ENCODE results near the gene MARCHF10.
"Not testable (repeated sequence)": the region's sequence is repeated elsewhere in the genome, so short reads cannot be mapped to it uniquely, and the experiment has no call there.

MARCHF10 gene

GRCh38 chr17:62848334-62848733, 40.2 kb upstream of the MARCHF10 start:
- in situ Hi-C loops (cut with MboI; ENCODE audit: low sequenced_read_pairs, unreplicated experiment) = no loop called here
- no peak for TF ChIP-seq CTCF (IDR thresholded peaks at IDR 0.05; ENCODE audit: borderline replicate concordance, control extremely low read depth, extremely low read depth, insufficient read depth, missing control alignments)
- no peak for DNase-seq (ENCODE audit: low spot score)

- no peak for DNase-seq (ENCODE audit: low spot score)
- no peak for TF ChIP-seq CTCF (IDR thresholded peaks at IDR 0.05; ENCODE audit: borderline replicate concordance, control extremely low read depth, extremely low read depth, insufficient read depth, missing control alignments)
- in situ Hi-C loops (cut with MboI; ENCODE audit: low sequenced_read_pairs, unreplicated experiment) = no loop called here
These were observed 39.3 kb upstream of the MARCHF10 start for GRCh38 chr17:62847426-62847825.

- no peak for TF ChIP-seq CTCF (IDR thresholded peaks at IDR 0.05; ENCODE audit: borderline replicate concordance, control extremely low read depth, extremely low read depth, insufficient read depth, missing control alignments)
- in situ Hi-C loops (cut with MboI; ENCODE audit: low sequenced_read_pairs, unreplicated experiment) = no loop called here
- DNase-seq (ENCODE audit: low spot score) = no peak
These were observed 32.8 kb upstream of the MARCHF10 start for GRCh38 chr17:62840871-62841270.

- DNase-seq (ENCODE audit: low spot score); in situ Hi-C loops (cut with MboI; ENCODE audit: low sequenced_read_pairs, unreplicated experiment): not testable (repeated sequence)
These were observed 25.7 kb upstream of the MARCHF10 start for GRCh38 chr17:62833816-62834215.

- TF ChIP-seq CTCF (IDR thresholded peaks at IDR 0.05; ENCODE audit: borderline replicate concordance, control extremely low read depth, extremely low read depth, insufficient read depth, missing control alignments) = no peak
- in situ Hi-C loops (cut with MboI; ENCODE audit: low sequenced_read_pairs, unreplicated experiment) = no loop called here
- DNase-seq (ENCODE audit: low spot score) = no peak
These were observed 24.3 kb upstream of the MARCHF10 start for GRCh38 chr17:62832405-62832804.

GRCh38 chr17:62831066-62831465, 23.0 kb upstream of the MARCHF10 start:
- DNase-seq (ENCODE audit: low spot score); in situ Hi-C loops (cut with MboI; ENCODE audit: low sequenced_read_pairs, unreplicated experiment): not testable (repeated sequence)

- in situ Hi-C loops (cut with MboI; ENCODE audit: low sequenced_read_pairs, unreplicated experiment) = no loop called here
- no peak for TF ChIP-seq CTCF (IDR thresholded peaks at IDR 0.05; ENCODE audit: borderline replicate concordance, control extremely low read depth, extremely low read depth, insufficient read depth, missing control alignments)
- DNase-seq (ENCODE audit: low spot score) = no peak
These were observed 19.8 kb upstream of the MARCHF10 start for GRCh38 chr17:62827746-62828485.

- in situ Hi-C loops (cut with MboI; ENCODE audit: low sequenced_read_pairs, unreplicated experiment) = no loop called here
- DNase-seq (ENCODE audit: low spot score) = no peak
- TF ChIP-seq CTCF (IDR thresholded peaks at IDR 0.05; ENCODE audit: borderline replicate concordance, control extremely low read depth, extremely low read depth, insufficient read depth, missing control alignments) = no peak
These were observed 18.8 kb upstream of the MARCHF10 start for GRCh38 chr17:62826956-62827355.

All from GM13976 (cell line).